ENCODE measurements around the gene HELZ2. TPM values are rescaled to one million over a fixed set of nuclear protein-coding genes. Genes with fewer than 3 reads are reported as not detected.

The HELZ2 gene
- total RNA-seq, 1 experiment from 2014 or later, result 17.1 TPM

- DNase-seq (ENCODE audit: low spot score), result no peak
Observed at GRCh38 chr20:63539441-63540370, 34.3 kb downstream of the HELZ2 start.

- DNase-seq (ENCODE audit: low spot score), result no peak
Observed at GRCh38 chr20:63539092-63539430, 35.0 kb downstream of the HELZ2 start.

- peak; percentile 63 for DNase-seq (ENCODE audit: low spot score)
Observed at GRCh38 chr20:63538204-63539091, 35.6 kb downstream of the HELZ2 start.

GRCh38 chr20:63537525-63538203 is 36.4 kb downstream of the HELZ2 start:
- DNase-seq (ENCODE audit: low spot score), result peak; percentile 99

GRCh38 chr20:63536997-63537524 is 37.0 kb downstream of the HELZ2 start, which contains the start of gene PTK6:
Gene PTK6 (minus strand): TSS chr20:63537376. CDS start chr20:63537314, 62 bp downstream.
- DNase-seq (ENCODE audit: low spot score), result peak; percentile 81

- DNase-seq (ENCODE audit: low spot score), result peak; percentile 68
Observed at GRCh38 chr20:63536241-63536977, 37.6 kb downstream of the HELZ2 start.

- DNase-seq (ENCODE audit: low spot score), result no peak
Observed at GRCh38 chr20:63534831-63535651, 39.0 kb downstream of the HELZ2 start.

- DNase-seq (ENCODE audit: low spot score), result no peak
Observed at GRCh38 chr20:63534427-63534830, 39.6 kb downstream of the HELZ2 start.

GRCh38 chr20:63533871-63534393 is 40.1 kb downstream of the HELZ2 start:
- no peak for DNase-seq (ENCODE audit: low spot score)

- no peak for DNase-seq (ENCODE audit: low spot score)
Observed at GRCh38 chr20:63533388-63533787, 40.7 kb downstream of the HELZ2 start.

GRCh38 chr20:63532449-63532971 is 41.5 kb downstream of the HELZ2 start:
- DNase-seq (ENCODE audit: low spot score), result no peak

- DNase-seq (ENCODE audit: low spot score), result no peak
Observed at GRCh38 chr20:63531686-63532448, 42.2 kb downstream of the HELZ2 start.

GRCh38 chr20:63530788-63531160 is 43.3 kb downstream of the HELZ2 start:
- DNase-seq (ENCODE audit: low spot score), result no peak

GRCh38 chr20:63529861-63530787 is 43.9 kb downstream of the HELZ2 start:
- no peak for DNase-seq (ENCODE audit: low spot score)

- DNase-seq (ENCODE audit: low spot score), result no peak
Observed at GRCh38 chr20:63529180-63529860, 44.7 kb downstream of the HELZ2 start.

GRCh38 chr20:63527184-63527583 is 46.9 kb downstream of the HELZ2 start:
- DNase-seq (ENCODE audit: low spot score), result no peak

- DNase-seq (ENCODE audit: low spot score), result no peak
Observed at GRCh38 chr20:63525971-63526370, 48.1 kb downstream of the HELZ2 start.

All from A172 (cell line).